ENCODE data around the gene TTLL11.
"Not testable (repeated sequence)": the region's sequence is repeated elsewhere in the genome, so short reads cannot be mapped to it uniquely, and the experiment has no call there.

- not testable (repeated sequence) for TF ChIP-seq EZH2phosphoT487 (IDR thresholded peaks at IDR 0.05; ENCODE audit: borderline replicate concordance); CTCF (conservative IDR thresholded peaks at IDR 0.05; ENCODE audit: low read length)
Measured at GRCh38 chr9:121980665-121981064, 112.4 kb downstream of the TTLL11 start.

All from Loucy (cell line).